ENCODE results near the gene S100A1.
"Not testable (repeated sequence)": the region's sequence is repeated elsewhere in the genome, so short reads cannot be mapped to it uniquely, and the experiment has no call there.

Gene S100A1

GRCh38 chr1:153629971-153630370 is 1.7 kb downstream of the S100A1 start:
- DNase-seq (ENCODE audit: low spot score) (no peak), FAIRE-seq (no peak)

DNA sequence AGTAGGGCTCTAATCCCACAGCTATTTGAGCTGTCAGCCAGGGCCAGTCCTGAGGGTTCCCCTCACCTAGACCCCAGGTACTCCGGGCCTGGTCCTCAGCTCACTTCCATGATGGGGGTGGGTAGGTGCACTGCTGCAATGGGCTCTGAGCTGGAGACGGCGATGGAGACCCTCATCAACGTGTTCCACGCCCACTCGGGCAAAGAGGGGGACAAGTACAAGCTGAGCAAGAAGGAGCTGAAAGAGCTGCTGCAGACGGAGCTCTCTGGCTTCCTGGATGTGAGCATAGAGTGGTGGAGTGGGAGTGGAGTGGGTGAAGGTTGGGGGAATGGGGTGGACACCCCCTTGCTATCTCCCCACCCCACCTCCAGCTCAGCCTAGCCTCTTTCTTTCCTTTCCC is 2.1 kb downstream of the S100A1 start:
- no peak for FAIRE-seq

GRCh38 chr1:153631047-153632022 is 3.1 kb downstream of the S100A1 start:
- FAIRE-seq: no peak

More for the DNA sequence above, 2.1 kb downstream of the S100A1 start:
- no peak for DNase-seq (ENCODE audit: low spot score)

DNA sequence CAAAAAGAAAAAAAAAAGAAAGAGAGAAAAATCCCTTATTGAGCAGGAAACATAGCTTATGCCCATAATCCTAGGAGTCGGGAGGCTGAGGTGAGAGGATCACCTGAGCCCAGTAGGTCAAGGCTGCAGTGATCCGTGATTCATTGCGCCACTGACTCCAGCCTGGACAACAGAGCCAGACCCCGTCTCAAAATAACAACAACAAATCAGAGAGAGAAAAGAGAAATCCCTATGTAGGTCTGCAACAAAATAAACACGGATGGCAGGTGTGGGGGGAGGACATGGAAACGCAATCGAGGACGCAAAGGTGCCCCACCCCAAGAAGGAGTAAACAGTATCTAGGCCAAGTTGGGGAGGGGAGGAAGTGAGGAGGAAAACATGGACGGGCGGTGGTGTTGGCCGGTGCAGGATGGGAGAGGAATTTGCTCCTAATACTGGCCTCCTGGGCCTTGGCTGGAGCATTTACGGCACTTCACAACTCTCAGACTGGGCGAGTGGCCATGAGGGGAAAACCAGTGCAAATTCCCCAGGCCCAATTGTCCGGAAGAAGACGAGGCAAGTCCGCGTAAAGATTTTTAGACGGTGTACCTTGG is 5.0 kb downstream of the S100A1 start:
- DNase-seq (ENCODE audit: low spot score): no peak
- FAIRE-seq: no peak

More at GRCh38 chr1:153631047-153632022, 3.1 kb downstream of the S100A1 start:
- no peak for DNase-seq (ENCODE audit: low spot score)

DNA sequence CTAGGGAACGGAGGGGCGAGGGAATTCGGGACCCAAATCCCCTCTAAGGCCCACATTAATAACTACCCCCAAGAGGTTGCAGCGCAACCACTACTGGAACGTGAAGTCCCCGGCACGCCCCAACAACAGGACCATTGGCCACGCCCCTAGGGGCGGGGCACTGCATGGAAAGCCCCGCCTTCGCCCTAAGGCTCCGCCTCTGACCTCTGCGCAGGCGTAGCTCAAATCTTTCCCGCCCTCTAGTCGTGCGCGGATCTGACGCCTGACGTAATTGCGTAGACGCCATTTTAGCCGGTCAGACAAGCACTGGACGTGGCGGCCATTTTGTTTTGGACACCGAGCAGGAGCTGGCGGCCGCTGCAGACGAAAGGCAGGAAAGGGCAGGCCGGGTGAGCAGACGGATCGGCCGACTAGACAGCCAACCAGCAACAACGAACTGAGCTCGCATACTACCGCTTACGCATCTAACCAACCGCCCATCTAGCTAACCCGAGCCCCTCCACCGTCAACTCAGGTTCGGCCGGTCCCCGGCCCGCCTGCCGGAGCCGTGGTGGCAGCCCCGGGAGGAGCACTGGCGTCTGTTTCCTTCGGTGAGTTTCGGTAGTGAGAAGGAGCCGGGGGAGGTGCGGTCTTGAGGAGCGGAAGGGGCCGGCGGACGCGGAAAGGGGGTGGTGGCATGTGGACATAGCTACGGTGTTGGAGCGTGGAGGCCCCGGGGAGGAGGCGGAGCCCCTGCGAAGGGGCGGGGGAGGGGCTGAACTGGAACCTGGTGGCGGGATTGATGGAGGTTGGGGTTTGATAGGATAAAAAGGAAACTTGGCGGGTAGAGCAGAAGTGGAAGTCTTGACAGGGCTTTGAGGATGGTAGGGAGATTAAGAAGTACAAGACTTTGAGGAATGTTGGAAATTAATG is 5.8 kb downstream of the S100A1 start, which contains the start of gene CHTOP:
CHTOP (plus strand) TSS at position 313 of the 912 bp plus-strand sequence. CDS start 2,523 bp downstream, outside the sequence.
- FAIRE-seq: peak; percentile 72

GRCh38 chr1:153635872-153636271 is 7.6 kb downstream of the S100A1 start:
- no peak for FAIRE-seq

More for the DNA sequence above, 5.8 kb downstream of the S100A1 start, which contains the start of gene CHTOP:
- DNase-seq (ENCODE audit: low spot score): peak; percentile 96

GRCh38 chr1:153636312-153636711 is 8.1 kb downstream of the S100A1 start:
- DNase-seq (ENCODE audit: low spot score) (no peak), FAIRE-seq (no peak)

More at GRCh38 chr1:153635872-153636271, 7.6 kb downstream of the S100A1 start:
- no peak for DNase-seq (ENCODE audit: low spot score)

DNA sequence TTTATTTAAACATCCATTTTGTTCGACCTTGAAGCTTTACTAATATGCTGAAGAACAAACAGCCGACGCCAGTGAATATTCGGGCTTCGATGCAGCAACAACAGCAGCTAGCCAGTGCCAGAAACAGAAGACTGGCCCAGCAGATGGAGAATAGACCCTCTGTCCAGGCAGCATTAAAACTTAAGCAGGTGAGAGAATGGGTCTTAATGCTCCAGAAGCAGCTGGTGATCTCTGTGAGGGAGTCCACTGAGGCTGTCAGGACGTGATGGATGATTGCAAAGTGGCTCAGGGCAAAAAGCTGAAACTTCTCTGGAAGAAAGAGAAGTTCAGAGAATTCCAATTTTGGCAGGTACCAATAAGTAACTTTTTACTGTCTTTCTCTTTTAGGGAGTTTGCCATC is 10.0 kb downstream of the S100A1 start:
- FAIRE-seq: no peak
- DNase-seq (ENCODE audit: low spot score): no peak

DNA sequence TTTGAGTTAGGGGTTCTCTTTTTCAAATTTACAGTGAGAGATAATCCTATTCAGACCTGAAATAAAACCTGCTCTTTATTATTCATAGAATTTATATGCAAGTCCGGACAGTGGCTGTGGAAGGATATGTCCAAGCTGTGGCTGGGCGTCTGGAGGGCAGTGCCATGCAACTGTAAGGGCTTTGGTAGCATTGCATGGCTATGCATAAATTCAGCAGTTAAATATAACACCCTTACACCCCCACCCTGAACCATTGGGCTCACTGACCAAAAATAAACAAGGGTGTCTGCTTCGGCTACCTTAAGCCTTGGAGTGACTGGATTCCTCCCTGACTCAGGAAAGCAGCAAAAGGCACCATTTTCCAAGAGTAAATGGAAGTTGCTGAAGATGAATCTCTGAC is 11.0 kb downstream of the S100A1 start:
- no peak for FAIRE-seq
- no peak for DNase-seq (ENCODE audit: low spot score)

DNA sequence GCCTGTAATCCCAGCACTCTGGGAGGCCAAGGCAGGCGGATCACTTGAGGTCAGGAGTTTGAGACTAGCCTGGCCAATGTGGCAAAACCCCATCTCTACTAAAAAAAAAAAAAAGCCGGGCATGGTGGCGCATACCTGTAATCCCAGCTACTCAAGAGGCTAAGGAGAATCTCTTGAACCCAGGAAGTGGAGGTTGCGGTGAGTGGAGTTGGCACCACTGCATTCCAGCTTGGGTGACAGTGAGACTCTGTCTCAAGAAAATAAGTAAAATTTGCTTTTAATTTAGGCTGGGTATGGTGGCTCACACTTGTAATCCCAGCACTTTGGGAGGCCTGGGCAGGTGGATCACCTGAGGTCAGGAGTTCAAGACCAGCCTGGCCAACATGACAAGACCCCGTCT is 12.0 kb downstream of the S100A1 start:
- not testable (repeated sequence) for FAIRE-seq; DNase-seq (ENCODE audit: low spot score)

- FAIRE-seq: no peak
- DNase-seq (ENCODE audit: low spot score): no peak
Measured at GRCh38 chr1:153640861-153641260, 12.6 kb downstream of the S100A1 start.

- FAIRE-seq (no peak), DNase-seq (ENCODE audit: low spot score) (no peak)
Measured at GRCh38 chr1:153642161-153642560, 13.9 kb downstream of the S100A1 start.

DNA sequence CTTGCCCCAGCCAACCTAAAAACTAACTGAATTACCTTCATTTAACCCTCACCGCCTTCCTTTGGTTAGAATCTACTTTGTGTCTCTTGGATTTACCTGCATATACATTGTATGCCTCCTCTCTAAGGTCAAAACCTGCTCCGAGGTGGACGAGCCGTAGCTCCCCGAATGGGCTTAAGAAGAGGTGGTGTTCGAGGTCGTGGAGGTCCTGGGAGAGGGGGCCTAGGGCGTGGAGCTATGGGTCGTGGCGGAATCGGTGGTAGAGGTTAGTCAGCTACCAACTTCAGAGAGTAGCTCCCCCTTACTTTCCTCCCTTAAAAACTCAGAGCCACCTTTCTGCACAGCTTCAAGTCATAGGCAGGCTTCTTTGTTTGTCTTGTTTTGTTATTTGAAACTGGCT is 14.9 kb downstream of the S100A1 start:
- FAIRE-seq (no peak), DNase-seq (ENCODE audit: low spot score) (no peak)

DNA sequence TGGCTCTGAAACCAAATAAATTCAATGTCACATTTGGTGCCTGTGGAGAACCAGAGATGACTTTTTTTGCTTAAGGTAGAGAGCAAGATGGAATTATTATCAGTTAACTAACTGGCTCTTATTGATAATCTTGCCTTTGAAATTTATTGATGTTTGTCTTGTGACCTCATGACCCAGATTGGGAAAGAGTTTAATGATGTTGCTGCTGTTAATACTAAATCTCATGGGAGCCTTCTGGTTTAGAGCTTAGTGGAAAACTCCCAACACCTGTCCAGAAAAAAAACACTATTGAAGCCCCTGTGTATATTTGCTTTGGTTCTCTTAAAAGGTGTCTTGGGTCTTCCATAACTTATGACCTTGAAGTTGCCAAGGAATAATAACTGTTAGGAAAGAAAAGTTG is 15.6 kb downstream of the S100A1 start:
- FAIRE-seq (no peak), DNase-seq (ENCODE audit: low spot score) (no peak)

DNA sequence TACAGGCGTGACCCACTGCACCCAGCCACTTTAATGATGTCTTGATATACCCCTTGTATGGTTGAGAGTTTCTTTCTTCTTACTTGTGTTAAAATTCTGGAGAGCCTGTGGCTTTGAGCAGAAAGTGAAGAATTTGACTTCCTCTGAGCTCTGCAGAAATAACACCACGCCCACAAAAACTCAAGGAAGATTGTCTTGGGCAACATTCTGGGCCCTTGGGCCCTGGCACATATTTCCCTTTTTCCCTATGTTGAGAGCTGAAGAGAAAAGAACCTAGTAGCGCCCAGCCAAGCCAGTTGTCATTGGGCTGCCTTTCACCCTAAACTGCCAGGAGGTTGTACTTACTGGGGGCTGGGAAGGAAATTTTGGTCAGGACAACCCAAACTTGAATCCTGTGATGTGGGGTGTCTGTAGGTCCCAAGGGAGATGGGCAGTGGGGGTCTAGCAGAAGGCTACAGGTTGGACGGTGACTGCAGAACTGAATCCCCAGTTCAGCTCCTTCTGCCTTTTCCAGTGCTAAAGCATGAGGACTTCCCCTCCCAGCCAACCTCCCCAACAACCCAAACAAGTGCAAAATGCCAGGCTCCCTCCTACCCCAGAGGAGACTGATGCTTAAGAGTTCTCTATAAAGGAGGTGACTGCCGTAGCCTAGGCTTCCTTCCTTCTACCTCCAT is 18.6 kb downstream of the S100A1 start:
- DNase-seq (ENCODE audit: low spot score) (no peak), FAIRE-seq (no peak)

GRCh38 chr1:153647346-153647714 is 19.1 kb downstream of the S100A1 start:
- FAIRE-seq (no peak), DNase-seq (ENCODE audit: low spot score) (no peak)

GRCh38 chr1:153648000-153648643 is 19.9 kb downstream of the S100A1 start:
- no peak for FAIRE-seq

GRCh38 chr1:153649137-153649862 is 21.1 kb downstream of the S100A1 start:
- DNase-seq (ENCODE audit: low spot score): no peak
- FAIRE-seq: no peak

More at GRCh38 chr1:153648000-153648643, 19.9 kb downstream of the S100A1 start:
- DNase-seq (ENCODE audit: low spot score): peak; percentile 16

- DNase-seq (ENCODE audit: low spot score) (no peak), FAIRE-seq (no peak)
Measured at GRCh38 chr1:153649863-153650235, 21.6 kb downstream of the S100A1 start.

DNA sequence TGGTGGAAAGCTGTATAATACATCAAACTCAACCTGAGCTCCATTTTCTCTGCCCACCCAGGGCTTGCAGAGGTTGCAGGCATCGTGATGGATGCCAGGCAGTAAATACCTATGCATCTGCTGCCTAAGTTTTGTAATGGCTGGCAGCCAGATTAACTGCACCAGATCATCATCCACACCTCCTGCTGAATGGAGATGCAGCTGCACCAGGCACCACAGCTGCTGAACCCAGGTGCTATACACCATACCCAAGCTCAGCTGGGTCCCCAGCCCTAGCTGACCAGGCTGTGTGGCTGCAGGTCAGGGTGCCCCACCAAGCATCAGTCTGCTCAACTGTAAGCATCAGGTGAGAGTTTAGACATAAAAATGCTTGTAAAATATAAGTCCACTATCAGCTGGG is 23.5 kb downstream of the S100A1 start:
- FAIRE-seq (no peak), DNase-seq (ENCODE audit: low spot score) (no peak)

All from RCC 7860 (cell line).